Left lung (tissue), 10 donors: ENCODE data around the gene PTOV1. TPM values are rescaled to one million over a fixed set of nuclear protein-coding genes. Genes with fewer than 3 reads are reported as not detected.

Experiments used
- ATAC-seq: fragments of 200-7000 bp; cut with Tn5 transposase; one replicate; pipeline ENCODE4 v1.9.1; 2020; ENCODE audit warnings: moderate library complexity
- DNase-seq, 4 donors: peaks; one replicate each; pipeline ENCODE4 v3.0.0-alpha.2; 2013 to 2020
- H3K27ac ChIP-seq, 2 donors: fragments of 200-600 bp; sonication (generic) in 1 of 2; one replicate each; pipeline versions ENCODE4 v1.5.0 to v1.8.0; 2020 to 2021
- H3K27me3 ChIP-seq, 2 donors: fragments of 200-600 bp; sonication (generic) in 1 of 2; one replicate each; pipeline versions ENCODE4 v1.5.0 to v1.8.0; 2020 to 2021
- H3K36me3 ChIP-seq, 2 donors: fragments of 200-600 bp; sonication (generic) in 1 of 2; one replicate each; pipeline versions ENCODE4 v1.5.0 to v1.8.0; 2020 to 2021
- H3K4me1 ChIP-seq, 2 donors: fragments of 200-600 bp; one replicate each; pipeline ENCODE4 v1.8.0; 2021
- H3K4me3 ChIP-seq, 2 donors: fragments of 200-600 bp; sonication (generic) in 1 of 2; one replicate each; pipeline versions ENCODE4 v1.5.0 to v1.8.0; 2020 to 2021; ENCODE audit warnings: mild to moderate bottlenecking in 1 of 2
- H3K9me3 ChIP-seq, 2 donors: fragments of 200-600 bp; sonication (generic) in 1 of 2; one replicate each; pipeline versions ENCODE4 v1.5.0 to v1.8.0; 2020 to 2021
- CTCF ChIP-seq, 2 donors: fragments of 200-600 bp; sonication (generic) in 1 of 2; IDR thresholded peaks; one replicate each; pipeline versions ENCODE4 v1.5.0 to v1.8.0; 2021; ENCODE audit warnings: antibody characterized with exemption in 2 of 2
- intact Hi-C, 2 donors: fragments of 100-400 bp; cut with DNase I; formaldehyde crosslinking; loops; one replicate each; pipeline versions ENCODE4 v1.11.2 to v1.14.2; 2022
- polyA plus RNA-seq, 6 donors: library from polyadenylated mRNA; unstranded; fragments of 120-200 nt; gene quantifications; one replicate each; pipeline ENCODE4 v1.2.1, GENCODE V29; 2013; ENCODE audit not compliant: insufficient read length in 6 of 6
- total RNA-seq, 2 donors: library from RNA; stranded (reverse); fragmentation: NEBNext Ultra II Directional; extraction: Animal tissue kit (Norgen Biotek cat#: 25700); gene quantifications; one replicate each; pipeline ENCODE4 v1.2.1, GENCODE V29; 2021
- donor health status: DM: no; HTN: yes; CAD: no.
- donor health status: DM: no; HTN: no; CAD: no.

PTOV1 gene
- total and polyA plus RNA-seq, 8 donors, result 96.0 to 320 (median 275) TPM

- ATAC-seq (no peak), DNase-seq (no peak)
- Histone ChIP-seq H3K9me3 (no peaks in the 10 kb centered on the region), H3K27me3 (no peaks in the 10 kb centered on the region), H3K36me3 (peaks cover 0 to 1% of the 10 kb centered on the region in 2 donors), H3K4me1 (peaks cover 7 to 30% of the 10 kb centered on the region in 2 donors), H3K27ac (no peak overlapping the region), H3K4me3 (no peak overlapping the region)
- intact Hi-C loops, result no loop called here
- TF ChIP-seq CTCF (IDR thresholded peaks at IDR 0.05), result no peak
Measured at GRCh38 chr19:49811328-49811727, 39.6 kb upstream of the PTOV1 start.

GRCh38 chr19:49812452-49812996 lies 38.4 kb upstream of the PTOV1 start:
- intact Hi-C loops, result no loop called here
- no peak for ATAC-seq
- peak overlapping the region; percentile 91 to 95 for H3K27ac ChIP-seq

GRCh38 chr19:49812997-49813861 lies 37.7 kb upstream of the PTOV1 start, which contains the start of gene FUZ:
FUZ (minus strand) TSS chr19:49813292; CDS start chr19:49813106, 186 bp downstream.
- no peak for TF ChIP-seq CTCF (IDR thresholded peaks at IDR 0.05)
- peak; percentile 68 for ATAC-seq
- H3K9me3 ChIP-seq, result no peaks in the 10 kb centered on the region

More at GRCh38 chr19:49812452-49812996, 38.4 kb upstream of the PTOV1 start:
- no peak for TF ChIP-seq CTCF (IDR thresholded peaks at IDR 0.05)
- H3K36me3 ChIP-seq, result no peaks in the 10 kb centered on the region
- H3K4me3 ChIP-seq, result peak overlapping the region; percentile 54 to 65
- H3K27me3 ChIP-seq, result no peaks in the 10 kb centered on the region
- no peak for DNase-seq
- peaks cover 7 to 26% of the 10 kb centered on the region in 2 donors for H3K4me1 ChIP-seq
- H3K9me3 ChIP-seq, result no peaks in the 10 kb centered on the region

GRCh38 chr19:49814010-49814409 lies 36.9 kb upstream of the PTOV1 start:
- intact Hi-C loops, result no loop called here
- Histone ChIP-seq H3K4me1 (peaks cover 8 to 17% of the 10 kb centered on the region in 2 donors), H3K9me3 (no peaks in the 10 kb centered on the region), H3K4me3 (peak overlapping the region in 1 of 2 donors; percentile 65), H3K27me3 (no peaks in the 10 kb centered on the region), H3K36me3 (no peaks in the 10 kb centered on the region), H3K27ac (peak overlapping the region; percentile 91 to 95)
- no peak for TF ChIP-seq CTCF (IDR thresholded peaks at IDR 0.05)
- no peak for ATAC-seq
- no peak for DNase-seq

More at GRCh38 chr19:49812997-49813861, 37.7 kb upstream of the PTOV1 start, which contains the start of gene FUZ:
- peak; percentile 97 to 99 (median 98) for DNase-seq
- Histone ChIP-seq H3K4me1 (peaks cover 7 to 19% of the 10 kb centered on the region in 2 donors), H3K27ac (peak within 1 kb of the TSS; percentile 91 to 95), H3K27me3 (no peaks in the 10 kb centered on the region), H3K4me3 (peak within 1 kb of the TSS; percentile 54 to 65), H3K36me3 (no peaks in the 10 kb centered on the region)
- intact Hi-C loops, result no loop called here

- intact Hi-C loops, result no loop called here
- no peak for ATAC-seq
- peaks cover 8 to 26% of the 10 kb centered on the region in 2 donors for H3K4me1 ChIP-seq
- no peak for DNase-seq
- TF ChIP-seq CTCF (IDR thresholded peaks at IDR 0.05), result no peak
- H3K9me3 ChIP-seq, result no peaks in the 10 kb centered on the region
- no peaks in the 10 kb centered on the region for H3K27me3 ChIP-seq
- peaks cover 0 to 3% of the 10 kb centered on the region in 2 donors for H3K36me3 ChIP-seq
- H3K27ac ChIP-seq, result peak overlapping the region; percentile 96 to 98
- peak overlapping the region in 1 of 2 donors; percentile 93 for H3K4me3 ChIP-seq
Measured at GRCh38 chr19:49816590-49816989, 34.4 kb upstream of the PTOV1 start.
